ENCODE results near the gene NAPB. TPM values are rescaled to one million over a fixed set of nuclear protein-coding genes. Genes with fewer than 3 reads are reported as not detected.

The NAPB gene
- total RNA-seq, 1 donor from 2014 or later: 10.8 TPM

- FAIRE-seq (no peak), DNase-seq (ENCODE audit: low read depth) (peak; percentile 71)
- Histone ChIP-seq H3K4me3 (ENCODE audit: low read depth, low read length) (peak overlapping the region; percentile 94), H3K27me3 (ENCODE audit: control insufficient read depth, insufficient read depth, low read length) (no peaks in the 10 kb centered on the region), H3K36me3 (ENCODE audit: control insufficient read depth, insufficient read depth, low read length) (no peaks in the 10 kb centered on the region)
- TF ChIP-seq CTCF (IDR thresholded peaks at IDR 0.05; ENCODE audit: insufficient read depth, low read length, severe bottlenecking): no peak
These were observed 1.0 kb downstream of the NAPB start for GRCh38 chr20:23419995-23420901.

- FAIRE-seq (no peak), DNase-seq (ENCODE audit: low read depth) (no peak)
- H3K4me3 ChIP-seq (ENCODE audit: low read depth, low read length): peak overlapping the region; percentile 94
- TF ChIP-seq CTCF (IDR thresholded peaks at IDR 0.05; ENCODE audit: insufficient read depth, low read length, severe bottlenecking): no peak
- H3K27me3 ChIP-seq (ENCODE audit: control insufficient read depth, insufficient read depth, low read length): no peaks in the 10 kb centered on the region
- H3K36me3 ChIP-seq (ENCODE audit: control insufficient read depth, insufficient read depth, low read length): no peaks in the 10 kb centered on the region
These were observed 1.7 kb downstream of the NAPB start for GRCh38 chr20:23419657-23419994.

- FAIRE-seq: no peak
- H3K27me3 ChIP-seq (ENCODE audit: control insufficient read depth, insufficient read depth, low read length): no peaks in the 10 kb centered on the region
- no peak for DNase-seq (ENCODE audit: low read depth)
- H3K36me3 ChIP-seq (ENCODE audit: control insufficient read depth, insufficient read depth, low read length): no peaks in the 10 kb centered on the region
- H3K4me3 ChIP-seq (ENCODE audit: low read depth, low read length): no peak overlapping the region
- TF ChIP-seq CTCF (IDR thresholded peaks at IDR 0.05; ENCODE audit: insufficient read depth, low read length, severe bottlenecking): no peak
These were observed 3.4 kb downstream of the NAPB start for GRCh38 chr20:23417861-23418260.

- FAIRE-seq: no peak
- H3K27me3 ChIP-seq (ENCODE audit: control insufficient read depth, insufficient read depth, low read length): no peaks in the 10 kb centered on the region
- no peak overlapping the region for H3K4me3 ChIP-seq (ENCODE audit: low read depth, low read length)
- H3K36me3 ChIP-seq (ENCODE audit: control insufficient read depth, insufficient read depth, low read length): no peaks in the 10 kb centered on the region
- DNase-seq (ENCODE audit: low read depth): peak; percentile 45
- TF ChIP-seq CTCF (IDR thresholded peaks at IDR 0.05; ENCODE audit: insufficient read depth, low read length, severe bottlenecking): no peak
These were observed 5.2 kb downstream of the NAPB start for GRCh38 chr20:23415959-23416583.

GRCh38 chr20:23415555-23415954 is 5.7 kb downstream of the NAPB start:
- no peak overlapping the region for H3K4me3 ChIP-seq (ENCODE audit: low read depth, low read length)
- H3K27me3 ChIP-seq (ENCODE audit: control insufficient read depth, insufficient read depth, low read length): no peaks in the 10 kb centered on the region
- DNase-seq (ENCODE audit: low read depth): no peak
- TF ChIP-seq CTCF (IDR thresholded peaks at IDR 0.05; ENCODE audit: insufficient read depth, low read length, severe bottlenecking): no peak
- H3K36me3 ChIP-seq (ENCODE audit: control insufficient read depth, insufficient read depth, low read length): no peaks in the 10 kb centered on the region
- FAIRE-seq: no peak

Data from bronchial epithelial cell (primary cell).